ENCODE data around the gene TBC1D22B.

- no peak for TF ChIP-seq CTCF (IDR thresholded peaks at IDR 0.05)
- TF ChIP-seq POLR2A (IDR thresholded peaks at IDR 0.05) = no peak
Measured at GRCh38 chr6:37310966-37311365, 53.4 kb downstream of the TBC1D22B start.
